ENCODE data around the gene KCNJ12.
"Not testable (repeated sequence)": the region's sequence is repeated elsewhere in the genome, so short reads cannot be mapped to it uniquely, and the experiment has no call there.

Gene KCNJ12

GRCh38 chr17:21387616-21388015 lies 11.5 kb downstream of the KCNJ12 start:
- no peak for DNase-seq (ENCODE audit: low spot score)

GRCh38 chr17:21388066-21388465 lies 11.9 kb downstream of the KCNJ12 start:
- no peak for DNase-seq (ENCODE audit: low spot score)

GRCh38 chr17:21388944-21389343 lies 12.8 kb downstream of the KCNJ12 start:
- no peak for DNase-seq (ENCODE audit: low spot score)

- DNase-seq (ENCODE audit: low spot score), result no peak
Observed at GRCh38 chr17:21389394-21389793, 13.2 kb downstream of the KCNJ12 start.

- DNase-seq (ENCODE audit: low spot score), result no peak
Observed at GRCh38 chr17:21390294-21390693, 14.1 kb downstream of the KCNJ12 start.

GRCh38 chr17:21392266-21392665 lies 16.1 kb downstream of the KCNJ12 start:
- no peak for DNase-seq (ENCODE audit: low spot score)

GRCh38 chr17:21394265-21394664 lies 18.1 kb downstream of the KCNJ12 start:
- no peak for DNase-seq (ENCODE audit: low spot score)

GRCh38 chr17:21395764-21396163 lies 19.6 kb downstream of the KCNJ12 start:
- DNase-seq (ENCODE audit: low spot score), result no peak

GRCh38 chr17:21396237-21396636 lies 20.1 kb downstream of the KCNJ12 start:
- no peak for DNase-seq (ENCODE audit: low spot score)

GRCh38 chr17:21397341-21398190 lies 21.4 kb downstream of the KCNJ12 start:
- peak; percentile 88 for DNase-seq (ENCODE audit: low spot score)

- DNase-seq (ENCODE audit: low spot score), result no peak
Observed at GRCh38 chr17:21399474-21400186, 23.5 kb downstream of the KCNJ12 start.

GRCh38 chr17:21400187-21400569 lies 24.0 kb downstream of the KCNJ12 start:
- not testable (repeated sequence) for DNase-seq (ENCODE audit: low spot score)

- no peak for DNase-seq (ENCODE audit: low spot score)
Observed at GRCh38 chr17:21400816-21401593, 24.8 kb downstream of the KCNJ12 start.

GRCh38 chr17:21402166-21402571 lies 26.0 kb downstream of the KCNJ12 start:
- DNase-seq (ENCODE audit: low spot score), result peak; percentile 88

GRCh38 chr17:21402926-21403325 lies 26.8 kb downstream of the KCNJ12 start:
- DNase-seq (ENCODE audit: low spot score), result not testable (repeated sequence)

GRCh38 chr17:21404106-21404505 lies 27.9 kb downstream of the KCNJ12 start:
- not testable (repeated sequence) for DNase-seq (ENCODE audit: low spot score)

- DNase-seq (ENCODE audit: low spot score), result not testable (repeated sequence)
Observed at GRCh38 chr17:21404539-21404938, 28.4 kb downstream of the KCNJ12 start.

- DNase-seq (ENCODE audit: low spot score), result not testable (repeated sequence)
Observed at GRCh38 chr17:21404956-21405731, 29.0 kb downstream of the KCNJ12 start.

- not testable (repeated sequence) for DNase-seq (ENCODE audit: low spot score)
Observed at GRCh38 chr17:21405904-21406400, 29.8 kb downstream of the KCNJ12 start.

- not testable (repeated sequence) for DNase-seq (ENCODE audit: low spot score)
Observed at GRCh38 chr17:21406616-21407404, 30.7 kb downstream of the KCNJ12 start.

GRCh38 chr17:21407752-21408151 lies 31.6 kb downstream of the KCNJ12 start:
- DNase-seq (ENCODE audit: low spot score), result not testable (repeated sequence)

All from GM03348 (cell line).